Colonic mucosa (tissue), 4 donors: Measurements from ENCODE around the gene C7orf33. TPM values are rescaled to one million over a fixed set of nuclear protein-coding genes. Genes with fewer than 3 reads are reported as not detected.
"Not testable (repeated sequence)": the region's sequence is repeated elsewhere in the genome, so short reads cannot be mapped to it uniquely, and the experiment has no call there.

Experiments
- DNase-seq: peaks from one replicate; pipeline ENCODE4 v3.0.0-alpha.2; 2020
- H3K27ac ChIP-seq: fragments of 200-600 bp; one replicate; pipeline ENCODE4 v1.8.0; 2021
- H3K27me3 ChIP-seq: fragments of 200-600 bp; one replicate; pipeline ENCODE4 v1.8.0; 2021
- H3K36me3 ChIP-seq: fragments of 200-600 bp; one replicate; pipeline ENCODE4 v1.8.0; 2021
- H3K4me1 ChIP-seq: fragments of 200-600 bp; one replicate; pipeline ENCODE4 v1.8.0; 2021; ENCODE audit warnings: mild to moderate bottlenecking
- H3K4me3 ChIP-seq: fragments of 200-600 bp; one replicate; pipeline ENCODE4 v1.8.0; 2021
- H3K9ac ChIP-seq, 2 donors: one replicate each; pipeline ENCODE4 v1.7.0; 2013; ENCODE audit warnings: control low read depth in 2 of 2, low read depth in 2 of 2, low read length in 2 of 2
- H3K9me3 ChIP-seq: fragments of 200-600 bp; one replicate; pipeline ENCODE4 v1.8.0; 2021
- intact Hi-C: fragments of 100-400 bp; cut with DNase I; formaldehyde crosslinking; loops from one replicate; pipeline ENCODE4 v1.14.1; 2022
- total RNA-seq, 2 donors: library from RNA; stranded (reverse); fragmentation: NEBNext Ultra II Directional in 1 of 2; extraction: Animal tissue kit (Norgen Biotek cat#: 25700) in 1 of 2; gene quantifications; one replicate each; pipeline ENCODE4 v1.2.1, GENCODE V29; 2021
- TF ChIP-seq, protein P1 (sequence below): fragments of 200-600 bp; IDR thresholded peaks from one replicate; pipeline ENCODE4 v1.8.0; 2022; ENCODE audit warnings: antibody characterized with exemption, mild to moderate bottlenecking
- donor health status: healthy.
- donor health status: DM: no; HTN: no; CAD: no.
- donor health status: DM: no; HTN: no; CAD: no.

The C7orf33 gene
- total RNA-seq, 2 donors from 2014 or later = not detected

DNA sequence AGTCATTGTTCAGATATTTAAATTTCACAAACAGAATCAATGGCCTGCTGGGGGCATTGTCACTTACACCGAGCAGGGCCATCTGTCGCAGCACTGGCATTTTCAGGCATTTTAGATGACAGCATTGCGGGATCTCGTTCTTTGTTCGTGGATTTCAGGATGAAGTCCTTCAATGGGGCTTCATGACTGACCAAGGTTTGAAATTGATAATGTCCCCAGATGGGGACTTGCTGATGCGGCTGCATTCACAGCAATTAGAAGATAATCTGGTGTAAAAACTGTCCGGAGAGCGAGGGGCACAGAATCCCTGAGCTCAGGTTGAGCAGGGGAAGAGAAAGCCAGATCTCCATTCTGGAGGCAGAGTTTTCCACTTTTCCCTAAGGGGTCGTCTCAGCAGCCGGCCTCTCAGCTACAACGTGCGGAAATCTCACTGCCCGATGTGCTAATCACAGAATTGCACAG, 1.9 kb upstream of the C7orf33 start:
- no peak overlapping the region for H3K4me3 ChIP-seq
- H3K4me1 ChIP-seq = no peaks in the 10 kb centered on the region
- H3K9ac ChIP-seq = no peak overlapping the region
- no peak for DNase-seq
- H3K27ac ChIP-seq = no peak overlapping the region
- no peaks in the 10 kb centered on the region for H3K36me3 ChIP-seq
- no peaks in the 10 kb centered on the region for H3K9me3 ChIP-seq
- intact Hi-C loops = no loop called here
- TF ChIP-seq, protein P1, sequence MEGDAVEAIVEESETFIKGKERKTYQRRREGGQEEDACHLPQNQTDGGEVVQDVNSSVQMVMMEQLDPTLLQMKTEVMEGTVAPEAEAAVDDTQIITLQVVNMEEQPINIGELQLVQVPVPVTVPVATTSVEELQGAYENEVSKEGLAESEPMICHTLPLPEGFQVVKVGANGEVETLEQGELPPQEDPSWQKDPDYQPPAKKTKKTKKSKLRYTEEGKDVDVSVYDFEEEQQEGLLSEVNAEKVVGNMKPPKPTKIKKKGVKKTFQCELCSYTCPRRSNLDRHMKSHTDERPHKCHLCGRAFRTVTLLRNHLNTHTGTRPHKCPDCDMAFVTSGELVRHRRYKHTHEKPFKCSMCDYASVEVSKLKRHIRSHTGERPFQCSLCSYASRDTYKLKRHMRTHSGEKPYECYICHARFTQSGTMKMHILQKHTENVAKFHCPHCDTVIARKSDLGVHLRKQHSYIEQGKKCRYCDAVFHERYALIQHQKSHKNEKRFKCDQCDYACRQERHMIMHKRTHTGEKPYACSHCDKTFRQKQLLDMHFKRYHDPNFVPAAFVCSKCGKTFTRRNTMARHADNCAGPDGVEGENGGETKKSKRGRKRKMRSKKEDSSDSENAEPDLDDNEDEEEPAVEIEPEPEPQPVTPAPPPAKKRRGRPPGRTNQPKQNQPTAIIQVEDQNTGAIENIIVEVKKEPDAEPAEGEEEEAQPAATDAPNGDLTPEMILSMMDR = no peak
- H3K27me3 ChIP-seq = no peaks in the 10 kb centered on the region

DNA sequence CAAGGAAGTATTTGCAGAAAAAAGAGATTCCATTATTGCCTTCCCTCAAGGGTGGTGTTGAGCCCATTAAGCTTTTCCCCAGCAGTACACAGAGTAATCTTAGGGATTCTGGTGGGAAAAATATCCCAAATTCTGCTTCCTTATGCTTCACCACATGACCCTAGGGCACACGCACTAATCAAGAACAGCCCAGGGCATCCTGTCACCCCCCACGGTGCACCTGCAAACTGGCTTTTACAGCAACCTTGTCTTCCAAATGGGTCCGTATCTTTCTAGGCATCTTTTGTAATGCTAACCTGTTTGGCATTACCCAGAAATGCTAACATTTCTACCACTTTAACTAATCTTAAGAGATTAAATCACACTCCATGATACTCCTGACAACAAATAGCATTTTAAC, 926 bp upstream of the C7orf33 start:
- no peak overlapping the region for H3K9ac ChIP-seq
- H3K4me3 ChIP-seq = no peak overlapping the region
- H3K4me1 ChIP-seq = no peaks in the 10 kb centered on the region
- H3K36me3 ChIP-seq = no peaks in the 10 kb centered on the region
- H3K27ac ChIP-seq = no peak overlapping the region
- TF ChIP-seq, protein P1 = no peak
- no peaks in the 10 kb centered on the region for H3K9me3 ChIP-seq
- no peak for DNase-seq
- intact Hi-C loops = no loop called here
- no peaks in the 10 kb centered on the region for H3K27me3 ChIP-seq

DNA sequence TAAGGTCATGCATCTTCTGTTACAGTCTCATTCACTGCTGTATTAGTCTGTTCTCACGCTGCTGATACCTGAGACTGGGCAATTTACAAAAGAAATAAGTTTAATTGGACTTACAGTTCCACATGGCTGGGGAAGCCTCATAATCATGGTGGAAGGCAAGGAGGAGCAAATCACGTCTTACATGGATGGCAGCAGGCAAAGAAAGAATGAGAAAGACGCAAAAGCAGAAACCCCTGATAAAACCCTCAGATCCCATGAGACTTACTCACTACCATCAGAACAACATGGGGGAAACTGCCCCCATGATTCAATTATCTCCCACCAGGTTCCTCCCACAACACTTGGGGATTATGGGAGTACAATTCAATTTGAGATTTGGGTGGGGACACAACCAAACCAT, 5.8 kb downstream of the C7orf33 start:
- H3K27me3 ChIP-seq, intact Hi-C loops, DNase-seq, H3K9ac ChIP-seq, H3K9me3 ChIP-seq, H3K27ac ChIP-seq, H3K4me1 ChIP-seq, H3K4me3 ChIP-seq, H3K36me3 ChIP-seq: not testable (repeated sequence)

DNA sequence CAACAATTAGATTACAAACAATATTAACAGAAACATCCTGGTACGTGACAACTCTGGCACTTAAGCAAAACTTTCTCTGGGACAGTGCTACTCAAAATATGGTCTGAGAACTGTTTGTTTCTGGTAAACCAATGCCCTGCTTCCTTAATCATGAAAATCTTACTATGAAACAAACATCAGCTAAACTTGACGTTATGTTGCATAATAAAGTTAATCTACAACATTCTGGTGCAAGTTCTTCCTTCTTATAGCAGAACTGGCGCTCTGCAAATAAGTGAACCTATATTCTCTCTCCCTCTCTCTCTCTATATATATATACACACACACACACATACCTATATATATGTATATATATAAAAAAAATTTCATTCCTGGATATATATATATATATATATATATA, 7.8 kb downstream of the C7orf33 start:
- H3K9ac ChIP-seq = no peak overlapping the region
- H3K4me3 ChIP-seq = no peak overlapping the region
- H3K27ac ChIP-seq = no peak overlapping the region
- TF ChIP-seq, protein P1 = no peak
- intact Hi-C loops = no loop called here
- no peaks in the 10 kb centered on the region for H3K4me1 ChIP-seq
- DNase-seq = no peak
- no peaks in the 10 kb centered on the region for H3K9me3 ChIP-seq
- H3K36me3 ChIP-seq = no peaks in the 10 kb centered on the region
- H3K27me3 ChIP-seq = no peaks in the 10 kb centered on the region

DNA sequence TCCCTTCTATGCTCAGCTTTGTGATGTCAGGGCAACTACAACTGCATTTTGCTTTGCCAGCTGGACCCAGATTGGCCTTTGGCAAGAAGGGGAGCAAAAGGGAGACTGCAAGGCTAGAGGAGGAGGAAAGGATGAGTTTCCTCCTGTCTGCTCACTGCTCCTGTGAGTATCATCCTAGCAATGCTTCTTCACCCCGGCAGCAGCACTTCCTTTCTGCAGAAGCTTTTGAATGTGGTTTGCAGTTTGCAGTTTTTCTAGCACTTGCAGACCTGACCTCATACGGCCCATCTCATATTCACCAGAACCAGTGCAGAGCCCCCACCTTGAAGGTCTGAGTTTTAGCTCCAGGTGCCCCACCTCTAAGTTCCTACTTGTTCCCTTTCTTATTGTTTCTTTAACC, 14.8 kb downstream of the C7orf33 start:
- intact Hi-C loops = no loop called here
- H3K4me3 ChIP-seq = no peak overlapping the region
- TF ChIP-seq, protein P1 = no peak
- H3K9me3 ChIP-seq = no peaks in the 10 kb centered on the region
- no peak for DNase-seq
- no peaks in the 10 kb centered on the region for H3K27me3 ChIP-seq
- H3K9ac ChIP-seq = no peak overlapping the region
- H3K27ac ChIP-seq = no peak overlapping the region
- H3K36me3 ChIP-seq = no peaks in the 10 kb centered on the region
- no peaks in the 10 kb centered on the region for H3K4me1 ChIP-seq

DNA sequence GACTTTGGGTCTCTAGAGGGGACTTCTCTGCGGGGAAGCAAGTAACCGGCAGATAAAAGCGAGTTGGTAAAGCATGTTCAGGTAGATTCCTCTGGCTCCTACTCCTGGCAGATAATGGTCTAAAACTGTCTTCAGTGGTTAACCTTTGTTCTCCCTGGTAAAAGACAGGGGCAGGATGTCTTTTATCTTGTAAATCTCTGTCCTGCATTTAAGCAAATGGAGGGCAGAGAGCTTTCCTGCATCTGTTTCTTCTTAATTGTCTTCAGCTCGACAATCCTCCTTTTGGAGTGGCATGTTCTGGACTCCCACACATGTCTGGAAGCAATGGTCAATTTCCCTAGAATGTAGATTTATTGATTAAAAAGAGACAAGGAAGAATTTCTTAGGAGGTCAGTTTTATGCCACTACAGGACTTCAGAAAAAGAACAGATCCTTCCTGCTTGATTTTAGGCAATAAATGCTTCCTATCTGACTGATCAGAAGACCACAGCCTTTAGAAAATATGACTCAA, 16.6 kb downstream of the C7orf33 start:
- no peaks in the 10 kb centered on the region for H3K27me3 ChIP-seq
- H3K9me3 ChIP-seq = no peaks in the 10 kb centered on the region
- no peak for DNase-seq
- TF ChIP-seq, protein P1 = no peak
- H3K27ac ChIP-seq = no peak overlapping the region
- no peak overlapping the region for H3K9ac ChIP-seq
- intact Hi-C loops = no loop called here
- no peaks in the 10 kb centered on the region for H3K36me3 ChIP-seq
- no peak overlapping the region for H3K4me3 ChIP-seq
- H3K4me1 ChIP-seq = no peaks in the 10 kb centered on the region
